NCI-H748 (cell line): Measurements from ENCODE around the gene WBP2.

Experiments used
- DNase-seq: peaks from one replicate; lab custom pipeline; 2025; ENCODE audit not compliant: unreplicated experiment; lab: John Stamatoyannopoulos, UW

The WBP2 gene

GRCh38 chr17:75855310-75856061 lies at the start of gene WBP2:
Gene WBP2 (minus strand): TSS chr17:75855335. CDS start chr17:75855297, 38 bp downstream.
- DNase-seq: peak; percentile 99

- DNase-seq: no peak
Observed at GRCh38 chr17:75902406-75902805, 47.3 kb upstream of the WBP2 start.

GRCh38 chr17:75901727-75902126 lies 46.6 kb upstream of the WBP2 start:
- no peak for DNase-seq

GRCh38 chr17:75900691-75901533 lies 45.8 kb upstream of the WBP2 start:
- no peak for DNase-seq

- no peak for DNase-seq
Observed at GRCh38 chr17:75899767-75900468, 44.8 kb upstream of the WBP2 start.

GRCh38 chr17:75899353-75899752 lies 44.2 kb upstream of the WBP2 start:
- no peak for DNase-seq

GRCh38 chr17:75898791-75899190 lies 43.7 kb upstream of the WBP2 start:
- DNase-seq: no peak

GRCh38 chr17:75898065-75898464 lies 42.9 kb upstream of the WBP2 start:
- no peak for DNase-seq

- no peak for DNase-seq
Observed at GRCh38 chr17:75897160-75898019, 42.3 kb upstream of the WBP2 start.

GRCh38 chr17:75896415-75897159 lies 41.5 kb upstream of the WBP2 start, which contains the start of gene TRIM65:
Gene TRIM65 (minus strand): TSS chr17:75896951. CDS start chr17:75896937, 14 bp downstream.
- DNase-seq: peak; percentile 73

GRCh38 chr17:75895370-75896155 lies 40.4 kb upstream of the WBP2 start:
- peak; percentile 3 for DNase-seq

- no peak for DNase-seq
Observed at GRCh38 chr17:75894049-75894733, 39.1 kb upstream of the WBP2 start.

- DNase-seq: no peak
Observed at GRCh38 chr17:75893305-75894048, 38.3 kb upstream of the WBP2 start.

- no peak for DNase-seq
Observed at GRCh38 chr17:75892556-75893224, 37.6 kb upstream of the WBP2 start.

GRCh38 chr17:75891605-75892555 lies 36.7 kb upstream of the WBP2 start:
- no peak for DNase-seq

- DNase-seq: peak; percentile 11
Observed at GRCh38 chr17:75891022-75891604, 36.0 kb upstream of the WBP2 start.
